Measurements from ENCODE around the gene ASB5. TPM values are rescaled to one million over a fixed set of nuclear protein-coding genes. Genes with fewer than 3 reads are reported as not detected.

Gene ASB5
- polyA plus RNA-seq, 1 experiment = 0.63 TPM

GRCh38 chr4:176262243-176262642, 6.8 kb downstream of the ASB5 start:
- TF ChIP-seq, protein P1, sequence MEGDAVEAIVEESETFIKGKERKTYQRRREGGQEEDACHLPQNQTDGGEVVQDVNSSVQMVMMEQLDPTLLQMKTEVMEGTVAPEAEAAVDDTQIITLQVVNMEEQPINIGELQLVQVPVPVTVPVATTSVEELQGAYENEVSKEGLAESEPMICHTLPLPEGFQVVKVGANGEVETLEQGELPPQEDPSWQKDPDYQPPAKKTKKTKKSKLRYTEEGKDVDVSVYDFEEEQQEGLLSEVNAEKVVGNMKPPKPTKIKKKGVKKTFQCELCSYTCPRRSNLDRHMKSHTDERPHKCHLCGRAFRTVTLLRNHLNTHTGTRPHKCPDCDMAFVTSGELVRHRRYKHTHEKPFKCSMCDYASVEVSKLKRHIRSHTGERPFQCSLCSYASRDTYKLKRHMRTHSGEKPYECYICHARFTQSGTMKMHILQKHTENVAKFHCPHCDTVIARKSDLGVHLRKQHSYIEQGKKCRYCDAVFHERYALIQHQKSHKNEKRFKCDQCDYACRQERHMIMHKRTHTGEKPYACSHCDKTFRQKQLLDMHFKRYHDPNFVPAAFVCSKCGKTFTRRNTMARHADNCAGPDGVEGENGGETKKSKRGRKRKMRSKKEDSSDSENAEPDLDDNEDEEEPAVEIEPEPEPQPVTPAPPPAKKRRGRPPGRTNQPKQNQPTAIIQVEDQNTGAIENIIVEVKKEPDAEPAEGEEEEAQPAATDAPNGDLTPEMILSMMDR (IDR thresholded peaks at IDR 0.05; ENCODE audit: low read depth, low read length) = no peak
- no peaks in the 10 kb centered on the region for H3K27me3 ChIP-seq (ENCODE audit: control insufficient read depth, insufficient read depth, low read length)
- DNase-seq (ENCODE audit: low read depth, low spot score) = no peak
- H3K4me3 ChIP-seq (ENCODE audit: low read depth, low read length) = no peak overlapping the region
- no peaks in the 10 kb centered on the region for H3K9me3 ChIP-seq (ENCODE audit: control insufficient read depth, insufficient read depth, low read length)
- no peak overlapping the region for H3K27ac ChIP-seq (ENCODE audit: low read depth, low read length)
- ChIA-PET CTCF (no interaction called here), POLR2A (interaction anchor here (1.5 kb wide), 1 partner anchor 8 kb away, joined by 10 read pairs; no protein-coding TSS in a partner anchor)

GRCh38 chr4:176261481-176261880, 7.5 kb downstream of the ASB5 start:
- Histone ChIP-seq H3K27ac (ENCODE audit: low read depth, low read length) (no peak overlapping the region), H3K27me3 (ENCODE audit: control insufficient read depth, insufficient read depth, low read length) (no peaks in the 10 kb centered on the region), H3K4me3 (ENCODE audit: low read depth, low read length) (no peak overlapping the region), H3K9me3 (ENCODE audit: control insufficient read depth, insufficient read depth, low read length) (no peaks in the 10 kb centered on the region)
- CTCF ChIA-PET = no interaction called here
- peak; percentile 64 for DNase-seq (ENCODE audit: low read depth, low spot score)
- TF ChIP-seq, protein P1 (IDR thresholded peaks at IDR 0.05; ENCODE audit: low read depth, low read length) = no peak
- POLR2A ChIA-PET = interaction anchor here (1.0 to 1.5 kb wide), 3 partner anchors 9 to 24 kb away, joined by 6 to 10 read pairs (median 9); no protein-coding TSS in a partner anchor

DNA sequence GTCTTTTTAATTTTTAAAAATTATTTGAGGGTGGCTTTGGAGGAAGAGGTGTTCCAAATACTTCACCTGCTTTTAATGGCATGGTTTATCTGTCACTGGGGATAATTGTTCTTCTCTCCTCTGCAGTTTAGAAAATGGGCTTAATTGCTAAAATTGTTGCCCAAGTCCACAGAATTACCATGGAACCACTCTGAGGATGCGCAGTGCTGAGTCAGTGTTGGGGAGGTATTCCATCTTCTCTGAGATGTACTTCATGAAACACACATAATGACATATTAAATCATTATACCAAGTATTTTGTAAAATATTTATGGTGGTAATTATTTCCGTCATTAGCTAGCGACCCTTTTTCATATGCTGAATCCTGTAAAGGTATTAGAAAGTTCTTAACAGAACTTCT, 8.0 kb downstream of the ASB5 start:
- CTCF ChIA-PET = no interaction called here
- POLR2A ChIA-PET = interaction anchor here (1.0 to 1.5 kb wide), 3 partner anchors 9 to 23 kb away, joined by 6 to 10 read pairs (median 9); no protein-coding TSS in a partner anchor
- TF ChIP-seq, protein P1 (IDR thresholded peaks at IDR 0.05; ENCODE audit: low read depth, low read length) = no peak
- Histone ChIP-seq H3K4me3 (ENCODE audit: low read depth, low read length) (no peak overlapping the region), H3K9me3 (ENCODE audit: control insufficient read depth, insufficient read depth, low read length) (no peaks in the 10 kb centered on the region), H3K27ac (ENCODE audit: low read depth, low read length) (peak overlapping the region; percentile 49), H3K27me3 (ENCODE audit: control insufficient read depth, insufficient read depth, low read length) (no peaks in the 10 kb centered on the region)
- DNase-seq (ENCODE audit: low read depth, low spot score) = no peak

GRCh38 chr4:176259330-176260090, 9.5 kb downstream of the ASB5 start:
- Histone ChIP-seq H3K27ac (ENCODE audit: low read depth, low read length) (peak overlapping the region; percentile 79), H3K27me3 (ENCODE audit: control insufficient read depth, insufficient read depth, low read length) (no peaks in the 10 kb centered on the region), H3K9me3 (ENCODE audit: control insufficient read depth, insufficient read depth, low read length) (no peaks in the 10 kb centered on the region), H3K4me3 (ENCODE audit: low read depth, low read length) (no peak overlapping the region)
- POLR2A ChIA-PET = interaction anchor here (0.6 to 1.3 kb wide), 2 partner anchors 11 to 18 kb away, joined by 6 to 9 read pairs; no protein-coding TSS in a partner anchor
- TF ChIP-seq, protein P1 (IDR thresholded peaks at IDR 0.05; ENCODE audit: low read depth, low read length) = no peak
- CTCF ChIA-PET = interaction anchor here (1.1 kb wide), 1 partner anchor 18 kb away, joined by 3 read pairs; no protein-coding TSS in a partner anchor
- no peak for DNase-seq (ENCODE audit: low read depth, low spot score)

GRCh38 chr4:176258135-176258534, 10.9 kb downstream of the ASB5 start:
- no peak overlapping the region for H3K27ac ChIP-seq (ENCODE audit: low read depth, low read length)
- CTCF ChIA-PET = no interaction called here
- TF ChIP-seq, protein P1 (IDR thresholded peaks at IDR 0.05; ENCODE audit: low read depth, low read length) = no peak
- H3K9me3 ChIP-seq (ENCODE audit: control insufficient read depth, insufficient read depth, low read length) = no peaks in the 10 kb centered on the region
- no peak for DNase-seq (ENCODE audit: low read depth, low spot score)
- H3K4me3 ChIP-seq (ENCODE audit: low read depth, low read length) = no peak overlapping the region
- POLR2A ChIA-PET = no interaction called here
- no peaks in the 10 kb centered on the region for H3K27me3 ChIP-seq (ENCODE audit: control insufficient read depth, insufficient read depth, low read length)
